Hematopoietic multipotent progenitor cell treated with erythropoietin and hydrocortisone succinate and interleukin-3 and kit ligand, for 17 days (in vitro differentiated cells): Measurements from ENCODE around the gene OSTC.
"Not testable (repeated sequence)": the region's sequence is repeated elsewhere in the genome, so short reads cannot be mapped to it uniquely, and the experiment has no call there.

Source experiments
- DNase-seq: peaks from one replicate; pipeline ENCODE4 v3.0.0-alpha.2; 2015; ENCODE audit warnings: low spot score

OSTC gene

GRCh38 chr4:108646706-108647105, 3.7 kb upstream of the OSTC start:
- no peak for DNase-seq

- DNase-seq = no peak
These were observed 562 bp upstream of the OSTC start for GRCh38 chr4:108649863-108650211.

- peak; percentile 35 for DNase-seq
These were observed 804 bp downstream of the OSTC start for GRCh38 chr4:108651014-108651791.

- no peak for DNase-seq
These were observed 12.2 kb downstream of the OSTC start for GRCh38 chr4:108662629-108663028.

- no peak for DNase-seq
These were observed 24.1 kb downstream of the OSTC start for GRCh38 chr4:108674356-108674977.

GRCh38 chr4:108681321-108681809, 31.0 kb downstream of the OSTC start:
- no peak for DNase-seq

- DNase-seq = no peak
These were observed 33.1 kb downstream of the OSTC start for GRCh38 chr4:108683479-108683878.

GRCh38 chr4:108685036-108685686, 34.8 kb downstream of the OSTC start:
- no peak for DNase-seq

GRCh38 chr4:108690738-108691137, 40.3 kb downstream of the OSTC start:
- no peak for DNase-seq

GRCh38 chr4:108693211-108693610, 42.8 kb downstream of the OSTC start:
- DNase-seq = no peak

- DNase-seq = no peak
These were observed 43.4 kb downstream of the OSTC start for GRCh38 chr4:108693819-108694218.

GRCh38 chr4:108694423-108694822, 44.0 kb downstream of the OSTC start:
- no peak for DNase-seq

GRCh38 chr4:108695062-108695461, 44.7 kb downstream of the OSTC start:
- no peak for DNase-seq

GRCh38 chr4:108696160-108696559, 45.8 kb downstream of the OSTC start:
- DNase-seq = no peak

- no peak for DNase-seq
These were observed 49.8 kb downstream of the OSTC start for GRCh38 chr4:108700081-108700757.

GRCh38 chr4:108702960-108703359, 52.6 kb downstream of the OSTC start:
- no peak for DNase-seq

GRCh38 chr4:108703370-108703769, 53.0 kb downstream of the OSTC start:
- DNase-seq = no peak

GRCh38 chr4:108703966-108704365, 53.6 kb downstream of the OSTC start:
- DNase-seq = no peak

GRCh38 chr4:108706289-108706688, 55.9 kb downstream of the OSTC start:
- no peak for DNase-seq

- DNase-seq = no peak
These were observed 58.8 kb downstream of the OSTC start for GRCh38 chr4:108709234-108709633.

GRCh38 chr4:108709722-108710121, 59.3 kb downstream of the OSTC start:
- DNase-seq = no peak

- DNase-seq = not testable (repeated sequence)
These were observed 60.2 kb downstream of the OSTC start for GRCh38 chr4:108710578-108710977.

GRCh38 chr4:108714880-108715279, 64.5 kb downstream of the OSTC start:
- DNase-seq = no peak
